ENCODE data around the gene LMAN1L.

The LMAN1L gene

GRCh38 chr15:74812533-74812932 is at the start of gene LMAN1L:
TSS of gene LMAN1L (plus strand) at chr15:74812835. CDS start at chr15:74812855, 20 bp downstream.
- no peak for DNase-seq (ENCODE audit: low read depth, low spot score)

DNA sequence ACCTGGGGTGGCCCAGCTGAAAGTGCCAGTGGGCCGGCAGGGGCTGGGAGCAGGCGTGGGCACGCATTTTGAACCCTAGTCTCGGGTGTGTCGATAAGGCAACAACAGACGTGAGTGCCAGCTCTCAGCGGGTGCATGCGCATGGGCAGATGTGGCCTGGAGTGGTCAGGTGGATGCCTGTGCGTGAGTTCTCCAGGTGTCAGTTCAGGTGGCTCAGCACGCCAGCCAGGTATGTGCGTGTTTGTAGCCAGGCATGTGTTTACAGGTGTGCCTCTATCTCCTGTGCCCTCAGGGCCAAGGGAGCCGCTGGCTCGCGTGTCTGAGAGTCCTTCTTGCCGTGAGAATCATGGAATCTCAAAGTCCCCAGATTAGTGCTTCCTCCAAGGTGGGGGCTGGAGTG is 49.2 kb upstream of the LMAN1L start:
- DNase-seq (ENCODE audit: low read depth, low spot score), result no peak

- DNase-seq (ENCODE audit: low read depth, low spot score), result no peak
Observed at GRCh38 chr15:74767167-74768098, 45.2 kb upstream of the LMAN1L start.

DNA sequence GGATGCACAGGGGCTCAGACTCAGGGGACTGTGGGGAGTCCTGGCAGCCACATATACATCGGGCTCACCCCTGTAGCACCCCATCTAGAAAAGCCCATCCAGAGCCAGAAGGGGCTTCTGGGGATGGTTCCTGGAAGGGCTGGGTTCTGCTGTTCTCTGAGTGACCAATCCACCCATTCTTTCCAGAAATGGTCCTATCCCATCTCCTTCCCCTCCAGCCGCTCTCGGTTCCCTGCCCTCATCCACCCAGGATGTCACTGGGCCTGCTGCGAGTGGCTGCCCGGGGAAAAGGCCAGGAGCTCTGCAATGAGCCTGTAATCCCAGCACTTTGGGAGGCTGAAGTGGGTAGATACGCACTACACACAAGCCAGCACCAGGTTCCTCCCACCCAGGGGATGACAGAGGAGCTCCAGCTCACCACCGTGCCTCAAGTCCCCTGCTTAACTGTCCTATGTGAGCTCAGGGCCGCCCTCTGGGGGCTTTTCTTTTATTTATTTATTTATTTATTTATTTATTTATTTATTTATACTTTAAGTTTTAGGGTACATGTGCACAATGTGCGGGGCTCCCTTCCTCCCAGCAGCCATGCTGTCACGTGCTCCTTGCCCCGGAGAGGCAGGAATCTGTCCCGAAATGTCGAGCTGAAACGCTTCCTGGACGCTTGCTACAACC is 44.4 kb upstream of the LMAN1L start:
- no peak for DNase-seq (ENCODE audit: low read depth, low spot score)

- no peak for DNase-seq (ENCODE audit: low read depth, low spot score)
Observed at GRCh38 chr15:74768771-74769342, 43.8 kb upstream of the LMAN1L start.

DNA sequence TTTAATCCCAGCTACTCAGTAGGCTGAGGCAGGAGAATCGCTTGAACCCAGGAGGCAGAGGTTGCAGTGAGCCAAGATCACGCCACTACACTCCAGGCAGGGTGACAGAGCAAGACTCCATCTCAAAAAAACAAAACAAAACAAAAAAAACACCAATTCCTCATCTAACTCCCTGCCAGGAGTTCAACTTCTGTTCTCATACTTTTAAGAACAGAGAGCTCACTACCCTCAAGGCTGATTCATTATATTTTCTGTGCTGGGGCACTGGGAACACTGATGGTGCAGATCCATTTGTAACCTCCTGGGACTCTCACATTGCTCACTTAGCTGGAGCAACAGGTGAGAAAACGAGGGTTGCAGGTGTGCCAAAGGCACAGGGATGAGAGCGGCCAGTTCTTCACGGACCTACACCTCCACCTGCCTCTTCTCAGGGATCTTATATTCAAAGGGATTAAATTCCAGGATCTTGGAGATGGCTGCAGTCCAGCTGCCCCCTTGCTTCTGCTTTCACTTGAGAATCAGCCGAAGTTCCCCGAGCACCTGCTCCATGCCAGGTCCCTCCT is 43.1 kb upstream of the LMAN1L start:
- DNase-seq (ENCODE audit: low read depth, low spot score), result no peak

- DNase-seq (ENCODE audit: low read depth, low spot score), result no peak
Observed at GRCh38 chr15:74770211-74770903, 42.3 kb upstream of the LMAN1L start.

DNA sequence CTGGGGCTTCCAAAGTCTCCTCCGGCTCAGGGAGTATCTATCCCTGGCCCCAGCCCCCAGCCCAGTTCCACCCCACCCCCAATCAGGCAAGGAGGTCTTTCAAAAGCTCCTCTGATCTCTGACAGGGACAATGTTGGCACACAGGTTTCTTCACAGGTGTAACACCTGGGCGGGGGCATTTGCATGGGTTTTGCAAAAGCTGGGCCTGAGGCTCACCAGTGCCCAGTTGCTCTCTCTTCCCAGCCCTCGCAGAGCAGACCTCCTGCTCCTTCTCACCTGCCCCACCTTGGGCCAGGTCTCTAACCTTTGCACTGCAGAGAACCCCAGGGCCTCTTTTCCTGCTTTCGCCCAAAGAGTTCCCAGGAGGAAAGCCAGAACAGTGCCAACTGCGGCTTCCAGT is 39.3 kb upstream of the LMAN1L start:
- DNase-seq (ENCODE audit: low read depth, low spot score), result no peak

DNA sequence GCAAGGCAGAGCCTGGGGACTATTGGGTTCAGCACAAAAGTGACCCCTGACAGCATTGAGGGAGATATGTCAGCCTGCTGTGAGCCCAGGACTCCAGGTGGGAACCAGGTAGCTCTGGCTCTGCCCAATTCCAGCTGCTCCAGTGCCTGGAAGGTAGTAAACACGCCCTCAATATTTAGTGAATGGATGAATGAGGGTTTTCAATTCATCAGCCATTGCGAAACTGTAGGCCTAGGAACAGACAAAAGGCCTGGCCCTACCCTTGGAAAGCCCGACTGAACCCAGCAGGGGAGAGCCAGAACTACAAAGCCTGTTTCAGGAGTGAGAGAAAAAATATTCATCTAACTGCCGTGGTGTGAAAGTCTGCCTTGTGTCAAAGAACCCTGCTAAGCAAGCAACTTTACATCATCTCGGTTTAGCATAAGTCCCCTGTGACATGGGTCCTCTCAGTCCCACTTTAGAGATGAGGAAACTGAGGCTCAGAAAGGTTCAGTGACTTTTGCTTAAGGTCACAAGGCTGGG is 38.8 kb upstream of the LMAN1L start:
- no peak for DNase-seq (ENCODE audit: low read depth, low spot score)

- DNase-seq (ENCODE audit: low read depth, low spot score), result no peak
Observed at GRCh38 chr15:74775132-74775562, 37.5 kb upstream of the LMAN1L start.

DNA sequence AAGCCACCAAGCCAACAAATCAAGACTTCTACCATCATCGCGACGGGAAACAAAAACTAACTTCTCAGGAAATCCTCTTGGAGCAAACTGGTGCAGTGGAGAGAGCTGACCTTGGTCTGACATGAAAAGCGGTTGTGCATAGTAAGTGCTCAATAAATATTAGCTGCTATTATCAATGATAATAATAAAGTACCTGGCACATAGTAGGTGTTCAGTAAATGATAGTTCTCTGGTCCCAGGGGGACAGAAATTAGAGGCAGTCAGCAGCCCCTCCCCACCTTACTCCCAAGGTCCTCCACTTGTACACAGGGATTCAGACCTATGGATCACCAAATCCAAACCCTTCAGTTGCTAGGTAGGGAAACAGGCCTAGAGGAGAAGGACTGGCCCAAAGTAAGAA is 36.7 kb upstream of the LMAN1L start:
- DNase-seq (ENCODE audit: low read depth, low spot score), result no peak

GRCh38 chr15:74776821-74777768 is 35.5 kb upstream of the LMAN1L start:
- no peak for DNase-seq (ENCODE audit: low read depth, low spot score)

DNA sequence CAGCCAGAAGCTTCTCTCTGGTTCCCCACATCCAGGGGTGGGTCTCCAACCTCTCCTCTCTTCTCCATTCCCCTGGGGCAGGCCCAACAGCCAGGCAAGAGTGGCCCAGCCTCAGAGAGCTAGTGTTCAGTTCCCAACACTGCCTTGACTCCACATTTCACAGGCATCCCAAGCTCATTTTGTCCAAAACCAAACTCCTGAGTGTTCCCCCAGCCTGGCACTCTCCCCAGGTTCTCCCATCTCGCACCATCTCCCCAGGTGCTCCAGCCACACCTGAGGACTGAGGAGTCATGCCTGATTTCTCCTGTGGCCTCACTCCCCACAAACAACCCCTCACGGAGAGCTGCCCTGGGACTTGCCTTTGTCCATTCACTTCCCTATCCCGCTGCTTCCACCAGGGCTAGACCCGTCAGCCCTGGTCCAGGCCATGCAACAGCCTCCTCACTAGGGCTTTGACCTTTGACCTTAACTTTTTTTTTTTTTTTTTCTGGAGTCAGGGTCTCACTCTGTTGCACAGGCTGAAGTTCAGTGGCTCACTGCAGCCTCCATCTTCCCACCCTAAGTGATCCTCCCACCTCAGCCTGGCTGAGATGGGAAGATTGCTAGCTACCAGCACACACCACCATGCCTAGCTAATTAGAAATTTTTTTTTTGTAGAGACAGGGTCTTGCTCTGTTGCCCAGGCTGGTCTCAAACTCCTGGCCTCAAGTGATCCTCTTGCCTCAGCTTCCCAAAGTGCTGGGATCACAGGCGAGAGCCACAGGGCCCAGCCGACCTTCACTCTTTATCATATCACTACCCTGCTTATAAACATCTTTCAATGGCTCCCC is 34.7 kb upstream of the LMAN1L start:
- no peak for DNase-seq (ENCODE audit: low read depth, low spot score)

DNA sequence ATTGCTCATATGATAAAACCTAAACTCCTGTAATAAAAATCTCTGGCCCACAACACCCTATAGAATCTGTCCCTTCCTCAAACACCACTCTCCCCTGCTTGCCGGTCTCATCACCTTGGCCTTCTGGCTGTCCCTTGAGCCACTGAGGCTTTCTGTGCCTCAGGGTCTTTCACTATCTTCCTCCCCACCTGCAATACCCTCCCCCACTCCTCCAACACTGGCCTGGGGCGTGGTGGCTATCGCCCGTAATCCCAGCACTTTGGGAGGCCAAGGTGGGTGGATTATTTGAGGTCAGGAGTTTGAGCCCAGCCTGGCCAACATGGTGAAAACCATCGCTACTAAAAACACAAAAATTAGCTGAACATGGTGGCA is 34.0 kb upstream of the LMAN1L start:
- no peak for DNase-seq (ENCODE audit: low read depth, low spot score)

GRCh38 chr15:74779162-74779648 is 33.4 kb upstream of the LMAN1L start:
- DNase-seq (ENCODE audit: low read depth, low spot score), result no peak

DNA sequence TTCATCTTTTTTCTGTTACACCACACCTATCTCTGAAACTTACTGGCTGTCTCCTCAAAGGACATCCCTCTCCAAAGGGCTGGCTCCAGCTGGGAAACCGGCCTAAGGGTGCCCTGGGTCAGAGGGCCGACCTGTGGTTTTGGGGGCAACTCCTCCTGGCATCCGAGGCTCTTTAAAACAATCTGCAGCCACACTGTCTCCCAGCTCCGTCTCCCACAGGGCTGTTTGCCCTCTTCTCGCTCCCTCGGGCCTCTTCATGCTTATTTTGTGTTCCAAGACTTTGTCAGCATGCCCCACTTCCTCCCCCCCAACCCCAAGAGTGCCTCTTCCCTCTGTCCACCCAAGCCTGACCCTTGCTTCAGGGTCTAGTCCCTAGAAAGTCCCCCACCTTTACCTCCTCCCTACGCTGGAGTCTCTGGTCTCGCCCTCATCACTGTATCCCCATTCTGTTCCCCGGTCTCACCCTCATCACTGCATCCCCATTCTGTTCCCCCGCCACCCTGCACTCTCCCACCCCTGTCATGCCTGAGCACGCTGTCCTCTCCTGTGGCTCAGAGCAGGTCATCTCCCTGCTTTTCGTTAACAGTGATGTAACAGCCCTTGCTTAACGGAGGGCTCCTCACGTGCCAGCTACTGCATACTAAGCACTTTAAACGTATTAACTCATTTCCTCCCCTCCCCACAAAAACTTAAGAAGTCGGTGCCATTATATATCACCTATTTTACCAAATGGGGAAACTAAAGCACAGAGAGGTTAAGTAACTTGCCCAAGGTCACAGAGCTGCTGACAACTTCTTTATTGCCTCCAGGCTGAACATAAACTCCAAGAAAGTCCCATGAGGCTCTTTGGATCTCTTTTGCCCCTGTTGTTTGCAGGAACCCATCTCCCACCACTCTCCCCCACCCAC is 31.9 kb upstream of the LMAN1L start:
- no peak for DNase-seq (ENCODE audit: low read depth, low spot score)

DNA sequence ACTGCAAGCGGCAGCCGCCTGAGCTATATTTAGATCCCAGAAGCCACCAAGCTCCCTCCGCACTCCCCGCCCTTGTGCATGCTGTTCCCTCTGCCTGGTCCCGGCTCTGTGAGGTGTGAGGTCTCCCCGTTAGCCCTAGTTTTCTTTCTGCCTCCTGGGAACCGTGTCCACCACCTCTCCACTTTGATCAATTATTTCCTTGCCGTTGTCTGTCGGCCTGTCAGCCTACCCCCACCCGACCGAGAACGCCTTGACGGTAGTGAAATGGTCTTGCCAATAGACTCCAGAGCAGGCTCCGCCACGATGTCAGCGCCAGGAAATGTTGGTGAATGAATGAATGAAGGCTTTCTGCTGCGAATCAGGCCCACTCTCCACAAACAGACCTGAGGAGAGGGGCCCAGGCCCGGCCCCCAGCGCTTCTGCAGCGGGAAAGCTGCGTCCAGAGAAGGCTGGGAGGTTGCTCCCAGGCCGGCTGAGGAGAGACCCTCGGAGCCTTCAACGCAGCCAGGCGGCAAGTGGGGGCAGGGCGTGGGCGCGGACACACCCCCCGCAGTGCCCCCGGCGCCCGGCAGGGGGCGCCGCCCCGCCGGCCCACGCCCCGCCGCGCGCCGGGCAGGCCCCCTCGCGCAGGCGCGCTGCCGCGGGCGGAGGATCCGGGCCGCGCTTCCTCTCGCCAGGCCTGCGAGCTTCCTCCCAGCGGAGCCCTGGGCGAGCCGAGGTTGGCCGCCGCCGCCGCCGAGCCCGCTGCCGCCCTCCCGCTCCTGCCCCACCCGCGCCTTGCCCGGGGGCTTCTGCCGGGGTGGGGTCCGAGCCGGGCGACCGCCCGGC is 31.0 kb upstream of the LMAN1L start, which contains the start of gene CSK:
CSK (plus strand) TSS at position 650 of the 828 bp plus-strand sequence. CDS start 16,218 bp downstream, outside the sequence.
- DNase-seq (ENCODE audit: low read depth, low spot score), result peak; percentile 49
